Heart left ventricle (tissue), 13 donors: ENCODE measurements around the gene ZNF230.

ENCODE experiments used
- POLR2A ChIP-seq, 2 donors: fragments of 450-650 bp; IDR thresholded peaks; one replicate each; pipeline ENCODE4 v1.6.1; 2017; ENCODE audit warnings: antibody characterized with exemption in 2 of 2, mild to moderate bottlenecking in 2 of 2, moderate library complexity in 2 of 2
- TF ChIP-seq, protein P1 (sequence below), 12 donors: fragments of 200-600 bp; sonication (generic) in 4 of 12; IDR thresholded peaks; one replicate each; pipeline versions ENCODE4 v1.5.0 to v1.8.0; 2018 to 2022; ENCODE audit warnings: antibody characterized with exemption in 12 of 12, mild to moderate bottlenecking in 5 of 12
- donor health status: ischemic (EF 13 %, LVEDD 7.1; RV severe dilation, severe dysfunction).
- donor health status: DM: no; HTN: yes; CAD: no.
- donor health status: DM: no; HTN: no; CAD: no.
- donor health status: ischemic (EF 25% LVEDD 6.9; RV normal size, moderate dysfunction).
- donor health status: ischemic (EF 25% LVEDD 5.7; RV mildly dilated, moderate dysfunction).
- donor health status: ischemic (EF 35%, LVEDD 5.7; RV mildly dilated, moderate dysfunction).
- donor health status: nonischemic (EF 11% LVEDD 7.7; RV severe dilation, severe dysfunction).
- donor health status: DM: yes; HTN: yes; CAD: no.
- donor health status: PGD.
- donor health status: ischemic (EF 29% LVEDD 5.4; RV normal size, mild dysfunction).
- donor health status: nonischemic (EF 23%, LVEDD 6.1; RV moderate dilation, normal function).

DNA sequence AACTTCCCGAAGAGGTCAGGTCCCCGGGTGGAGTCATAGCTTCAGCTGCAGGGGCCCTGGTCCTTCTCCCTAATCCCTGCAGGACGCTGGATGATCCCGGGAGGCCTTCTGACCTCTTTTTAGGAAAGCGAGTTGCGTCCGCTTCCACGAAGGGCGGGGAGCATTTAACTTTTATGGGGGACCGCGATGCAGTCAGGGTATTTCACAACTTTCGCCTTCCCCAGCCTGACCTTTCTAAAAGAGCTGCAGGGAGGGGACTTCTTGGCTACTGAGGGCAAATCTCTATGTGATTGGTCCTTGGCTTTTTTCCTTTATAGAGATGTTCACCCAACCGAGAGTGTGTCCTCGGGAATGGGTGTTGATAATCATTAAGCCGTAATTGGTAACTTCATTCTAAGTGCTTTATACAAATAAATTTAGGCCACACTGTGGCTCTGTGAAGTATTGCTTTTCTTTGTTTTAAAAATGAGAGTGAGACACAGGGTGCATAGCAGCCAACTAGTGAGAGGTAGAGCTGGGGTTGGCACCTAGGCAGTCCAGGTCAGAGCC is 778 bp downstream of the ZNF230 start:
- TF ChIP-seq POLR2A (IDR thresholded peaks at IDR 0.05) = no peak
- TF ChIP-seq, protein P1, sequence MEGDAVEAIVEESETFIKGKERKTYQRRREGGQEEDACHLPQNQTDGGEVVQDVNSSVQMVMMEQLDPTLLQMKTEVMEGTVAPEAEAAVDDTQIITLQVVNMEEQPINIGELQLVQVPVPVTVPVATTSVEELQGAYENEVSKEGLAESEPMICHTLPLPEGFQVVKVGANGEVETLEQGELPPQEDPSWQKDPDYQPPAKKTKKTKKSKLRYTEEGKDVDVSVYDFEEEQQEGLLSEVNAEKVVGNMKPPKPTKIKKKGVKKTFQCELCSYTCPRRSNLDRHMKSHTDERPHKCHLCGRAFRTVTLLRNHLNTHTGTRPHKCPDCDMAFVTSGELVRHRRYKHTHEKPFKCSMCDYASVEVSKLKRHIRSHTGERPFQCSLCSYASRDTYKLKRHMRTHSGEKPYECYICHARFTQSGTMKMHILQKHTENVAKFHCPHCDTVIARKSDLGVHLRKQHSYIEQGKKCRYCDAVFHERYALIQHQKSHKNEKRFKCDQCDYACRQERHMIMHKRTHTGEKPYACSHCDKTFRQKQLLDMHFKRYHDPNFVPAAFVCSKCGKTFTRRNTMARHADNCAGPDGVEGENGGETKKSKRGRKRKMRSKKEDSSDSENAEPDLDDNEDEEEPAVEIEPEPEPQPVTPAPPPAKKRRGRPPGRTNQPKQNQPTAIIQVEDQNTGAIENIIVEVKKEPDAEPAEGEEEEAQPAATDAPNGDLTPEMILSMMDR (IDR thresholded peaks at IDR 0.05) = no peak
